ENCODE data around the gene MT1A. TPM values are rescaled to one million over a fixed set of nuclear protein-coding genes. Genes with fewer than 3 reads are reported as not detected.

Gene MT1A
- total RNA-seq, 1 donor from 2014 or later, result 1.4 TPM

DNA sequence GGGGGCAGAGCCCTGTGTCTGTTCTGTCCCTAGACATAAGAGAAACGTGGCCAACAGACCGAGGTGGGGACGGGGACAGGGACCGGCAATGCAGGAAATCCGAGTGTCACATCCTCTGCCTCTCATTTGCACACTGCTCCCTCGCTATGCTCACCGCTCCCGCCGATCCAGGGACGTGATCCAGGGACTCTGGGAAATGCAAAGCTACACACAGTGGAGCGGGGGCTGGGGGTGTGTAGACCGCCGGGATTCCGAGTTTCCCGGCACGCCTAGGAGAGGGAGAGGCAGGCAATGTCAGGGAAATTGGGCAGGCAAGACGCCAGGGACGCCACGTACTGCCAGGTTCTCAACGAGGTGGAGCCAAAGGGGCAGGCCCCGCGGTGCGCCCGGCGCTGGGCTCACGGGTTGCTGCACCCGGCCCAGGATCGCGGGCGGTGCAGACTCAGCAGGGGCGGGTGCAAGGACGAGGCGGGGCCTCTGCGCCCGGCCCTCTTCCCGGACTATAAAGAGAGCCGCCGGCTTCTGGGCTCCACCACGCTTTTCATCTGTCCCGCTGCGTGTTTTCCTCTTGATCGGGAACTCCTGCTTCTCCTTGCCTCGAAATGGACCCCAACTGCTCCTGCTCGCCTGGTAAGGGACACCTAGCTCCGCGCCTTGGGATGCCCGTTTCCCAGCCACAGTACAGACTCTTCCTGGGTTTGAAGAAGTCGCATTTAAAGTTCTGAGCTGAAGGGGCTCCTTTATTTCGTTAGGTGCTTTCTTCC, 43.7 kb downstream of the MT1A start, which contains the start of gene MT1X:
Gene MT1X, plus strand, starts transcription at position 532 of the 764 bp plus-strand sequence. Its CDS starts 71 bp downstream, at position 603.
- peak; percentile 86 for DNase-seq

DNA sequence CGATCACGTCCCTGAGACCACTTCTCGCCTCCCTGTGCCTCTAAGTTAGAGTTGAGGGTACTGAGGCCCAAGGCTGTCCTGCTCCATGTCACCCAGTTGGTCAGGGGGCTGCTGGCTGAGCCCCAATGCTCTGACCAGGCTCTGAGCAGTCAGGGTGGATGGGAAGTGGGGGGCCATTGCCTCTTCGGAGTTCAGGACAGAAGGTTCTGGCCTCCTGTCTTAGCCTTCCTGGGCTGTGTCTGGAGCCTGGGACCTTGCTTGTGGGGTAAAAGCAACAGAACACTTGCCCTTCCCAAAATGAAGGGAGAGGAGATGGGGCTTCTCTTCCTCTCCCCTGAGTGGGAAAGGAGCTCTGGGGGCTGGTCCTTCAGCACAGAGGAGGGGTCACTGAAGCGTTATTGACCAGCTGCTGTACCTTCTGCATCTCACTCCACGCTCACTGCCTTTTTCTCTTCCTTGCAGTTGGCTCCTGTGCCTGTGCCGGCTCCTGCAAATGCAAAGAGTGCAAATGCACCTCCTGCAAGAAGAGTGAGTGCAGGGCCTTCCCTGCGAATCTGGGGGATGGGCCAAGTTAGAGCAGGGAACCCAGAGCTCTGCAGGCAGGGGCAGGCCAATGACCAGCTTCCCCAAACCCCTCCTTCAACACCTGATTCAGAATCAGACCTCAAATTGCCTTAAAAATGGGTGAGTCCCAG, 44.4 kb downstream of the MT1A start:
- no peak for DNase-seq

DNA sequence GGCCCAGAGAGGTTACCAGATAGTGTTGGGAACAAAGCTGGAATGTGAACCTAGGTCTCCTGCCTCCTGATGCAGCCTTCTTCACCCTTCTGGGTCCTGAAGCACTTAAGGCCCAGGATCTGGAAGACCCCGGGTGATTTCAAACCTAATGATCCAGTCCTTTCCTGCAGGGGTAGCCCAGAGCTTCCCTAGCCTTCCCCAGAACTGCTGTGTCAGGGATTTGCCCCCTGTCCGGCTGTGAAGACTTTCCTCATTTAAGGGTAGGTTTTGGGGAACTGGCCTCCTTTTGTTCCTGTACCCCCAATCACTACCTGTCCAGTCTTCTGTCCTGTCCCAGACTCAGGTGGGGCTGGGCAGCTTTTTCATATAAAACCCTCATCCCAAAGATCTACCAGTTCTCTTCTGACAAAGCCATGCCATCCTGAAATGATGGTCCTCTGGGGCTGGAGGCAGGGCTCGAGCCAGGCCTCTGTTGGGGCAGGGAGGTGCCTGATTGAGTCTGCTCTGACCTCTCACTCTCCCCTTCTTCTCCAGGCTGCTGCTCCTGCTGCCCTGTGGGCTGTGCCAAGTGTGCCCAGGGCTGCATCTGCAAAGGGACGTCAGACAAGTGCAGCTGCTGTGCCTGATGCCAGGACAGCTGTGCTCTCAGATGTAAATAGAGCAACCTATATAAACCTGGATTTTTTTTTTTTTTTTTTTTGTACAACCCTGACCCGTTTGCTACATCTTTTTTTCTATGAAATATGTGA, 45.1 kb downstream of the MT1A start:
- no peak for DNase-seq

DNA sequence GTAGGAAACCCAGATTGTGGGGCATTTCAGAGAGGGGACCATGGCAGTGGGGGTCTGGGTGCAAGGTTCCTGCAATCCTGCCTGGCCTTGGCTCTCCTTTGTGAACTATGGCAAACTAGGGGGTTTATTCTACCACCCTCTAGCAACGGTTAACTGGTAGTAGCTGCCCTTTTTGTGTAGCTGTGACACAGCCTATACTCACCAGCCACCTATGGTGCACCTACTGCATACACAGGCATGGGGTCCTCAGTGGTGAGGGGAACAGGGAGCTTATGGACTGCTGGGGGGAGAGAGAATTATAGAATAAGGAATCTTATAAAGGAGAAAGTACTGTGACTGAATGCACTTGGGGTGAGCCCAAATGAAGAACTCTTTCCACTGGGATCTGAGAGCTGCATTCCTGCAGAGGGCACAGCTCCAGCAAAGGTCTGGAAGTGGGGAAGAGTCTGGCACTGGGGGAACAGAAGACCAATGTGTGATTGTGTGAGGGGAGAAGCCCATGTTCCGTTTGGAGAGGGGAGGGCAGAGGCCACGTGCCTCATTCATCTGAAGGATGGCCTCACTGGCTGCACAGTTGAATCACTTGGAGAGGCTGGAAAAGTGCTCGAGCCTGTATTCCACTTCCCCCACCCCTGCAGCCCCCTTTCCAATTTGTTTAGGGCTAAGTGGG, 45.9 kb downstream of the MT1A start:
- DNase-seq, result no peak

DNA sequence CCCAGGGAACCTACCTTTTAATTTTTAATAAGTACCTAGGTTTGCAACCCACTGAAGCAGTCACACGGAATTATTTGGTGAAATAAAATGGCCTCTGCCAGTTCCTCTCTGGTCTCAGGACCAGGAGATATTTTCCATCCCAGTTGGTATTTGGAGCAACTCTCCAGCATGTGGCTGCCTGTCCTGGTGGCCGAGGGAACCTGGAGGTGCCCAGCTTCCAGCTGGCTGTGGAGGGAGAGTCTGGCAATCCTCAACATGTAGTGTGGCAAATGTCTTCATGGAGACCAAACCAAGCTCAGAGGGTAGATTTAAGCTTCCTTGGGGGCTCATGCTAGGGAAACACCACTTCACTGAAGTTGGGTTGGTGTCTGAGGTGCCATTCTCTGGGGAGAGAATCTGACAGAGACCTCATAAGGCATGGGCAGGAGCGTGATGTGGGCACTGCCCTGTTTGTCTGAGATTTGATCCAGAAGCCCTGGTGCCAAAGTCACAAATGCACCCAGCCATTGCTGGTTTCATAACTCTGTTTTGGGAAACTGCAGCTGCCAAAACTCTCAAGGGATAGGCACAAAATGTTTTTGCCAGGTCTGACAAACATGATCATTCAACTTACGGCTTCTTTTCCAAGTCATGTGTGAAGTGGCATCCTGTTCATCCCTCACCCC, 46.6 kb downstream of the MT1A start:
- no peak for DNase-seq

DNA sequence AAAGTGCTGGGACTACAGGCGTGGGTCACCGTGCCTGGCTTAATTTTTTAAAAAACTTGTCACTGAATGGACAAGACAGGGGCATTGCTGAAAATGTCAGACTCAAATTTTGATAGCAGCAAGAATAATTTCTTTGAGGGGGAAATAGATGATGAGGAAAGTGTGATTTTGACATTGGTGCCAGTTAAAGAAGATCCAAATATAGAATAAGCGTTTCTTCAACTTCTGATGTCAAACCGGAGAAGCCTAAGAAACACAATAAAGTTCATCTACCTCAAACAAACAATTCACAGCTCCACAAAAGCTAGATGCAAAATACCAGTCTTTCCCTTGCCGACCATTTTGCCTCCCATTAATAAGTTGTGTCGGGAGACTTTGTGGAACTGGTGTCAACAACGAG, 48.3 kb downstream of the MT1A start:
- no peak for DNase-seq

DNA sequence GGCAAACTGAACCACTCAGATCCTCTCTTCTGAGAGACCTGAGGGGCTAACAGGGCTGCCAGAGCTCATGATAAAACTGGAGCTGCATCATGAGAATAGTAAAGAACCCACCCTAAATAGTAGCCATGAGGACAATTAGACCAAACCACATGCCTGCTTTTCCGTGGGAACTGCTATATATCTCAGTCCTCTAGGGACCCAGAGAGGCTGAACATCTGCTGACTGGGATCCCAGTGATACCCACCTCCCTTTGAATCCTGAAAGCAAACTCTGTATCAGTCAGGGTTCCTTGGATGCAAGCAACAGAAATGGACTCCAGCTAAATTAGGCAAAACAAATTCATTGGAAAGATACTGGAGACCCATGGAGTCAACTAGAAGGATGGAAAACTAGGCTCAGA, 50.3 kb downstream of the MT1A start:
- DNase-seq, result no peak

DNA sequence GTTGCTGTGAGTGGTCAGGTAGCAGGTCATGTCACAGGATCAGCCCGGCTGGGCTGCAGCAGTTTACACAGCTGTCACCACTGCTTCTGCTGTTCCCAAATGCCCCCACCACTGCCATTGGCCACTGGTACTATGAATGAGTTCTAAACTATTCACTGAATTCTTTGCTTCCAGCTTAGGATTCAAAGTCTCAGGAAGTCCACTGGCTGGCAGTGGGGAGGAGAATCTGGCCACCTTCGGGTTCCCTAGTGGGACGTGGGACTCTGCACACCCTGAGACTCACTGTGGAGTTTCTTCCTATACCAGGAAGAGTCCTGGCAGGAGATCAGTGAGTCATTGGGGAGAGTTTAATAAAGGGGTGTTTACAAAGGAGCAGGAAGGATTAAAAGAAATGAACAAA, 50.7 kb downstream of the MT1A start:
- DNase-seq, result no peak

Other genes with a start within 250 kb of the MT1A start
- gene AMFR, start 213.1 kb upstream of the MT1A start, total RNA-seq, result 88.4 TPM
- 78.3 TPM for gene NUDT21, start 187.3 kb upstream of the MT1A start, total RNA-seq
- gene OGFOD1, start 187.1 kb upstream of the MT1A start, total RNA-seq, result 46.6 TPM
- gene BBS2, start 118.6 kb upstream of the MT1A start, total RNA-seq, result 60.5 TPM
- gene MT4, start 73.6 kb upstream of the MT1A start, total RNA-seq, result 76.2 TPM
- gene MT3, start 49.1 kb upstream of the MT1A start, total RNA-seq, result not detected
- 10.7 TPM for gene MT2A, start 30.1 kb upstream of the MT1A start, total RNA-seq
- gene MT1E, start 12.9 kb upstream of the MT1A start, total RNA-seq, result 13.8 TPM
- gene MT1M, start 6.0 kb upstream of the MT1A start, total RNA-seq, result 1.5 TPM
- not detected for gene MT1B, start 13.2 kb downstream of the MT1A start, total RNA-seq
- gene MT1F, start 19.3 kb downstream of the MT1A start, total RNA-seq, result 0.49 TPM
- 1.8 TPM for gene MT1G, start 29.4 kb downstream of the MT1A start, total RNA-seq
- gene MT1H, start 31.1 kb downstream of the MT1A start, total RNA-seq, result not detected
- gene MT1X, start 43.8 kb downstream of the MT1A start, total RNA-seq, result 33.0 TPM
- 41.8 TPM for gene NUP93, start 91.5 kb downstream of the MT1A start, total RNA-seq
- not detected for gene SLC12A3, start 226.5 kb downstream of the MT1A start, total RNA-seq